SK-N-SH treated with all-trans-retinoic acid at 6 μM for 48 hours (cell line): ENCODE data around the gene GPR3.

Experiments used
- ATAC-seq: fragments of 200-7000 bp; cut with Tn5 transposase; 3 replicates; pipeline ENCODE4 v1.9.1; 2020; ENCODE audit warnings: mild to moderate bottlenecking, moderate library complexity
- ARNTL ChIP-seq: fragments of 450-650 bp; formaldehyde crosslinking; IDR thresholded peaks from 2 replicates; pipeline ENCODE4 v1.5.0; 2020; ENCODE audit warnings: low read depth, mild to moderate bottlenecking, moderate library complexity, borderline replicate concordance
- BACH2 ChIP-seq: fragments of 250-450 bp; sonication (Bioruptor Pico); IDR thresholded peaks from 2 replicates; pipeline ENCODE4 v1.9.0; 2021; ENCODE audit warnings: mild to moderate bottlenecking, borderline replicate concordance
- CREB5 ChIP-seq: fragments of 250-450 bp; sonication (Bioruptor Pico); IDR thresholded peaks from 2 replicates; pipeline ENCODE4 v1.5.1; 2020; ENCODE audit warnings: low read depth, mild to moderate bottlenecking, moderate library complexity
- CSDC2 ChIP-seq: fragments of 250-450 bp; sonication (Bioruptor Pico); IDR thresholded peaks from 2 replicates; pipeline ENCODE4 v1.5.0; 2020; ENCODE audit warnings: mild to moderate bottlenecking, moderate library complexity
- CSRNP3 ChIP-seq: fragments of 250-450 bp; sonication (Bioruptor Pico); IDR thresholded peaks from 2 replicates; pipeline ENCODE4 v1.5.1; 2021; ENCODE audit warnings: mild to moderate bottlenecking, moderate library complexity
- ESRRG ChIP-seq: fragments of 250-450 bp; sonication (Bioruptor Pico); IDR thresholded peaks from 2 replicates; pipeline ENCODE4 v1.6.1; 2021; ENCODE audit warnings: mild to moderate bottlenecking
- GLIS3 ChIP-seq: fragments of 250-450 bp; sonication (Bioruptor Pico); IDR thresholded peaks from 2 replicates; pipeline ENCODE4 v1.5.0; 2020; ENCODE audit warnings: mild to moderate bottlenecking, moderate library complexity
- ISL1 ChIP-seq: fragments of 250-450 bp; sonication (Bioruptor Pico); IDR thresholded peaks from 2 replicates; pipeline ENCODE4 v2.1.2; 2022; ENCODE audit warnings: mild to moderate bottlenecking, moderate library complexity
- OSR1 ChIP-seq: fragments of 250-450 bp; sonication (Bioruptor Pico); IDR thresholded peaks from 2 replicates; pipeline ENCODE4 v1.8.0; 2022; ENCODE audit warnings: moderate library complexity, mild to moderate bottlenecking, inconsistent platforms
- PPARA ChIP-seq: fragments of 250-450 bp; sonication (Bioruptor Pico); IDR thresholded peaks from 2 replicates; pipeline ENCODE4 v1.5.0; 2020; ENCODE audit warnings: mild to moderate bottlenecking, borderline replicate concordance
- RARB ChIP-seq: fragments of 250-450 bp; sonication (Bioruptor Pico); IDR thresholded peaks from 2 replicates; pipeline ENCODE4 v1.8.0; 2021; ENCODE audit warnings: mild to moderate bottlenecking, moderate library complexity
- SNAI2 ChIP-seq: fragments of 250-450 bp; sonication (Bioruptor Pico); IDR thresholded peaks from 2 replicates; pipeline ENCODE4 v1.5.0; 2020; ENCODE audit warnings: mild to moderate bottlenecking, moderate library complexity
- TCF4 ChIP-seq: fragments of 250-450 bp; sonication (Bioruptor Pico); IDR thresholded peaks from 2 replicates; pipeline ENCODE4 v1.8.0; 2021; ENCODE audit warnings: mild to moderate bottlenecking, moderate library complexity, borderline replicate concordance
- TOX ChIP-seq: fragments of 250-450 bp; sonication (Bioruptor Pico); IDR thresholded peaks from 2 replicates; pipeline ENCODE4 v1.8.0; 2021; ENCODE audit warnings: mild to moderate bottlenecking, moderate library complexity, borderline replicate concordance
- TSHZ2 ChIP-seq: fragments of 250-450 bp; sonication (Bioruptor Pico); IDR thresholded peaks from 2 replicates; pipeline ENCODE4 v1.5.0; 2020; ENCODE audit warnings: mild to moderate bottlenecking, moderate library complexity
- ZC3H10 ChIP-seq: fragments of 250-450 bp; sonication (Bioruptor Pico); IDR thresholded peaks from 2 replicates; pipeline ENCODE4 v1.5.1; 2021; ENCODE audit warnings: mild to moderate bottlenecking, moderate library complexity
- ZFP30 ChIP-seq: fragments of 450-650 bp; formaldehyde crosslinking; IDR thresholded peaks from 2 replicates; pipeline ENCODE4 v1.5.0; 2022; ENCODE audit warnings: mild to moderate bottlenecking, moderate library complexity
- TF ChIP-seq, protein P1 (sequence below): fragments of 250-450 bp; sonication (Bioruptor Pico); IDR thresholded peaks from 2 replicates; pipeline ENCODE4 v1.8.0; 2021; ENCODE audit warnings: low read depth, mild to moderate bottlenecking, moderate library complexity, borderline replicate concordance
- TF ChIP-seq, protein P2 (sequence below): fragments of 250-450 bp; sonication (Bioruptor Pico); IDR thresholded peaks from 2 replicates; pipeline ENCODE4 v1.8.0; 2020; ENCODE audit warnings: mild to moderate bottlenecking, moderate library complexity, borderline replicate concordance

Gene GPR3

GRCh38 chr1:27410709-27411108 lies 18.3 kb downstream of the GPR3 start:
- ATAC-seq = no peak
- TF ChIP-seq, protein P1, sequence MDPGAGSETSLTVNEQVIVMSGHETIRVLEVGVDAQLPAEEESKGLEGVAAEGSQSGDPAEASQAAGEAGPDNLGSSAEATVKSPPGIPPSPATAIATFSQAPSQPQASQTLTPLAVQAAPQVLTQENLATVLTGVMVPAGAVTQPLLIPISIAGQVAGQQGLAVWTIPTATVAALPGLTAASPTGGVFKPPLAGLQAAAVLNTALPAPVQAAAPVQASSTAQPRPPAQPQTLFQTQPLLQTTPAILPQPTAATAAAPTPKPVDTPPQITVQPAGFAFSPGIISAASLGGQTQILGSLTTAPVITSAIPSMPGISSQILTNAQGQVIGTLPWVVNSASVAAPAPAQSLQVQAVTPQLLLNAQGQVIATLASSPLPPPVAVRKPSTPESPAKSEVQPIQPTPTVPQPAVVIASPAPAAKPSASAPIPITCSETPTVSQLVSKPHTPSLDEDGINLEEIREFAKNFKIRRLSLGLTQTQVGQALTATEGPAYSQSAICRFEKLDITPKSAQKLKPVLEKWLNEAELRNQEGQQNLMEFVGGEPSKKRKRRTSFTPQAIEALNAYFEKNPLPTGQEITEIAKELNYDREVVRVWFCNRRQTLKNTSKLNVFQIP (CRISPR knock-in tag) = no peak
- TF ChIP-seq, protein P2, sequence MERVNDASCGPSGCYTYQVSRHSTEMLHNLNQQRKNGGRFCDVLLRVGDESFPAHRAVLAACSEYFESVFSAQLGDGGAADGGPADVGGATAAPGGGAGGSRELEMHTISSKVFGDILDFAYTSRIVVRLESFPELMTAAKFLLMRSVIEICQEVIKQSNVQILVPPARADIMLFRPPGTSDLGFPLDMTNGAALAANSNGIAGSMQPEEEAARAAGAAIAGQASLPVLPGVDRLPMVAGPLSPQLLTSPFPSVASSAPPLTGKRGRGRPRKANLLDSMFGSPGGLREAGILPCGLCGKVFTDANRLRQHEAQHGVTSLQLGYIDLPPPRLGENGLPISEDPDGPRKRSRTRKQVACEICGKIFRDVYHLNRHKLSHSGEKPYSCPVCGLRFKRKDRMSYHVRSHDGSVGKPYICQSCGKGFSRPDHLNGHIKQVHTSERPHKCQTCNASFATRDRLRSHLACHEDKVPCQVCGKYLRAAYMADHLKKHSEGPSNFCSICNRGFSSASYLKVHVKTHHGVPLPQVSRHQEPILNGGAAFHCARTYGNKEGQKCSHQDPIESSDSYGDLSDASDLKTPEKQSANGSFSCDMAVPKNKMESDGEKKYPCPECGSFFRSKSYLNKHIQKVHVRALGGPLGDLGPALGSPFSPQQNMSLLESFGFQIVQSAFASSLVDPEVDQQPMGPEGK = no peak
- TF ChIP-seq TSHZ2 (no peak), ARNTL (CRISPR knock-in tag) (no peak), TCF4 (CRISPR knock-in tag) (no peak), ESRRG (CRISPR knock-in tag) (no peak), CSRNP3 (CRISPR knock-in tag) (no peak), CREB5 (no peak), BACH2 (CRISPR knock-in tag) (no peak), ZC3H10 (CRISPR knock-in tag) (no peak), ISL1 (CRISPR knock-in tag) (no peak), CSDC2 (no peak), TOX (CRISPR knock-in tag) (no peak), ZFP30 (CRISPR knock-in tag) (no peak)

- no peak for ATAC-seq
- TF ChIP-seq TSHZ2 = no peak
- TF ChIP-seq BACH2 (CRISPR knock-in tag) = no peak
- TF ChIP-seq PPARA (CRISPR knock-in tag) = no peak
- TF ChIP-seq RARB = no peak
- TF ChIP-seq CSDC2 = no peak
- TF ChIP-seq ARNTL (CRISPR knock-in tag) = no peak
Measured at GRCh38 chr1:27412502-27412901, 20.1 kb downstream of the GPR3 start.

DNA sequence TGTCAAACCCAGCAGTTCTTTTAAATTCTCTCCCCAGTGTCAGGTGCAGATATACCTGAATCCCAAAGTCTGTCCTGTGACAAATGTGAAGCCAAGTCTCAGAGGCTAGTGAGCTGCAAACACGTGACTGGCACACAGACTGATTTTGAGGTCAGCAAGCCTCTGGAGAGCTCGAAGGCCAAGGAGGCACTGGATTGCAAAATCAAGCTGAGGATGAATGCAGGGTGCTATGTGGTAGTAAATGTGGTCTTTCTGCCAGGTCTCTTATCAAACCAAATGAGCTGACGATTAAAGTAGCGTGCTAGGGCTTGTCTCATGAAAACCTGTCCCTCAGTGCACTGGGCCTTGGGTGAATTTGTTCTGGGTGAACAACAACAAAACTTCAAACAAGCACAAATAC lies 20.6 kb downstream of the GPR3 start:
- no peak for ATAC-seq
- TF ChIP-seq TSHZ2 = no peak
- no peak for TF ChIP-seq PPARA (CRISPR knock-in tag)
- no peak for TF ChIP-seq GLIS3 (CRISPR knock-in tag)
- no peak for TF ChIP-seq SNAI2
- no peak for TF ChIP-seq OSR1
- TF ChIP-seq ARNTL (CRISPR knock-in tag) = no peak
- TF ChIP-seq CREB5 = no peak
- no peak for TF ChIP-seq ZC3H10 (CRISPR knock-in tag)
